Prostate gland (tissue), 2 donors: ENCODE results near the gene AHNAK2. TPM values are rescaled to one million over a fixed set of nuclear protein-coding genes. Genes with fewer than 3 reads are reported as not detected.

Experiments used
- DNase-seq: peaks from one replicate; pipeline ENCODE4 v3.0.0-alpha.2; 2019; ENCODE audit warnings: low spot score
- H3K27ac ChIP-seq, 2 donors: fragments of 200-600 bp; sonication (generic); 2 replicates each; pipeline ENCODE4 v1.5.1; 2017 to 2019
- H3K27me3 ChIP-seq: fragments of 200-600 bp; sonication (generic); replicated peaks from 2 replicates; pipeline ENCODE4 v1.5.1; 2019; ENCODE audit not compliant: insufficient read depth
- H3K36me3 ChIP-seq, 2 donors: fragments of 200-600 bp; sonication (generic); 1 replicate in 1 of 2; 2 replicates in 1 of 2; pipeline versions ENCODE4 v1.5.1 to v1.8.1; 2017 to 2019
- H3K4me1 ChIP-seq: fragments of 200-600 bp; sonication (generic); replicated peaks from 2 replicates; pipeline ENCODE4 v1.5.1; 2019
- H3K4me3 ChIP-seq, 2 donors: fragments of 200-600 bp; sonication (generic); 2 replicates each; pipeline ENCODE4 v1.5.1; 2017 to 2019
- H3K9me3 ChIP-seq: fragments of 200-600 bp; sonication (generic); 2 replicates; pipeline ENCODE4 v1.5.1; 2017
- POLR2A ChIP-seq: fragments of 450-650 bp; IDR thresholded peaks from one replicate; pipeline ENCODE4 v1.6.1; 2016; ENCODE audit warnings: antibody characterized with exemption, mild to moderate bottlenecking
- POLR2AphosphoS5 ChIP-seq: sonication (generic); formaldehyde crosslinking; IDR thresholded peaks from one replicate; pipeline ENCODE4 v1.6.1; 2017; ENCODE audit warnings: antibody characterized with exemption
- WGBS: methylation state at CpG from one replicate; pipeline ENCODE4 v1.1.5; 2018; 5-methylcytosine and 5-hydroxymethylcytosine counted together
- intact Hi-C: fragments of 100-400 bp; cut with DNase I; formaldehyde crosslinking; loops from one replicate; pipeline ENCODE4 v1.14.2; 2022
- total RNA-seq, 2 donors: library from RNA; depleted of rRNA; stranded (reverse); fragments of >200 nt; gene quantifications; one replicate each; pipeline ENCODE4 v1.1.0, GENCODE V29; 2016
- TF ChIP-seq, protein P1 (sequence below), 4 experiments: fragments of 200-600 bp in 2 of 4; fragments of 450-650 bp in 2 of 4; sonication (generic) in 2 of 4; IDR thresholded peaks; 1 replicate in 3 of 4; 2 replicates in 1 of 4; pipeline ENCODE4 v1.5.1; 2016 to 2019; ENCODE audit warnings: antibody characterized with exemption in 4 of 4, mild to moderate bottlenecking in 2 of 4, moderate library complexity in 2 of 4

The AHNAK2 gene
- total RNA-seq, 2 donors from 2014 or later: 18.3 to 27.2 TPM

GRCh38 chr14:104986487-104987164 lies 8.5 kb upstream of the AHNAK2 start:
- H3K27me3 ChIP-seq: no peaks in the 10 kb centered on the region
- WGBS: 48% methylated on average over 19 of the region's 19 CpGs
- H3K4me3 ChIP-seq: peak overlapping the region; percentile 62 to 89
- H3K4me1 ChIP-seq: peaks cover 3% of the 10 kb centered on the region
- no peaks in the 10 kb centered on the region for H3K9me3 ChIP-seq
- no peaks in the 10 kb centered on the region for H3K36me3 ChIP-seq
- no peak for DNase-seq
- H3K27ac ChIP-seq: peak overlapping the region in 1 of 2 donors; percentile 60
- TF ChIP-seq POLR2A (no peak), POLR2AphosphoS5 (no peak)
- TF ChIP-seq, protein P1, sequence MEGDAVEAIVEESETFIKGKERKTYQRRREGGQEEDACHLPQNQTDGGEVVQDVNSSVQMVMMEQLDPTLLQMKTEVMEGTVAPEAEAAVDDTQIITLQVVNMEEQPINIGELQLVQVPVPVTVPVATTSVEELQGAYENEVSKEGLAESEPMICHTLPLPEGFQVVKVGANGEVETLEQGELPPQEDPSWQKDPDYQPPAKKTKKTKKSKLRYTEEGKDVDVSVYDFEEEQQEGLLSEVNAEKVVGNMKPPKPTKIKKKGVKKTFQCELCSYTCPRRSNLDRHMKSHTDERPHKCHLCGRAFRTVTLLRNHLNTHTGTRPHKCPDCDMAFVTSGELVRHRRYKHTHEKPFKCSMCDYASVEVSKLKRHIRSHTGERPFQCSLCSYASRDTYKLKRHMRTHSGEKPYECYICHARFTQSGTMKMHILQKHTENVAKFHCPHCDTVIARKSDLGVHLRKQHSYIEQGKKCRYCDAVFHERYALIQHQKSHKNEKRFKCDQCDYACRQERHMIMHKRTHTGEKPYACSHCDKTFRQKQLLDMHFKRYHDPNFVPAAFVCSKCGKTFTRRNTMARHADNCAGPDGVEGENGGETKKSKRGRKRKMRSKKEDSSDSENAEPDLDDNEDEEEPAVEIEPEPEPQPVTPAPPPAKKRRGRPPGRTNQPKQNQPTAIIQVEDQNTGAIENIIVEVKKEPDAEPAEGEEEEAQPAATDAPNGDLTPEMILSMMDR (IDR thresholded peaks at IDR 0.05): no peak
- intact Hi-C loops: no loop called here

GRCh38 chr14:104985675-104986486 lies 7.7 kb upstream of the AHNAK2 start, which contains the start of gene CLBA1:
TSS of gene CLBA1 (plus strand) at chr14:104985788. CDS start at chr14:104986432, 644 bp downstream.
- 2% methylated on average over 60 of the region's 77 CpGs for WGBS
- DNase-seq: peak; percentile 84

GRCh38 chr14:104984056-104984894 lies 6.1 kb upstream of the AHNAK2 start:
- 88% methylated on average over 15 of the region's 15 CpGs for WGBS
- Histone ChIP-seq H3K4me3 (no peak overlapping the region), H3K9me3 (no peaks in the 10 kb centered on the region), H3K27me3 (no peaks in the 10 kb centered on the region), H3K4me1 (peaks cover 3% of the 10 kb centered on the region), H3K27ac (no peak overlapping the region), H3K36me3 (no peaks in the 10 kb centered on the region)
- no peak for DNase-seq
- intact Hi-C loops: loop anchor here (5.0 kb wide), 1 partner anchor 38 kb away; the partner anchor contains the start of gene CDCA4
- TF ChIP-seq POLR2A (no peak), POLR2AphosphoS5 (no peak)
- TF ChIP-seq, protein P1 (IDR thresholded peaks at IDR 0.05): no peak

More at GRCh38 chr14:104985675-104986486, 7.7 kb upstream of the AHNAK2 start, which contains the start of gene CLBA1:
- peak within 1 kb of the TSS; percentile 60 to 77 for H3K27ac ChIP-seq
- intact Hi-C loops: no loop called here
- peak; percentile 71 for TF ChIP-seq POLR2AphosphoS5
- peak; percentile 66 for TF ChIP-seq POLR2A
- TF ChIP-seq, protein P1 (IDR thresholded peaks at IDR 0.05): no peak
- no peaks in the 10 kb centered on the region for H3K27me3 ChIP-seq
- no peaks in the 10 kb centered on the region for H3K36me3 ChIP-seq
- peak within 1 kb of the TSS; percentile 62 to 89 for H3K4me3 ChIP-seq
- peaks cover 3% of the 10 kb centered on the region for H3K4me1 ChIP-seq
- H3K9me3 ChIP-seq: no peaks in the 10 kb centered on the region

DNA sequence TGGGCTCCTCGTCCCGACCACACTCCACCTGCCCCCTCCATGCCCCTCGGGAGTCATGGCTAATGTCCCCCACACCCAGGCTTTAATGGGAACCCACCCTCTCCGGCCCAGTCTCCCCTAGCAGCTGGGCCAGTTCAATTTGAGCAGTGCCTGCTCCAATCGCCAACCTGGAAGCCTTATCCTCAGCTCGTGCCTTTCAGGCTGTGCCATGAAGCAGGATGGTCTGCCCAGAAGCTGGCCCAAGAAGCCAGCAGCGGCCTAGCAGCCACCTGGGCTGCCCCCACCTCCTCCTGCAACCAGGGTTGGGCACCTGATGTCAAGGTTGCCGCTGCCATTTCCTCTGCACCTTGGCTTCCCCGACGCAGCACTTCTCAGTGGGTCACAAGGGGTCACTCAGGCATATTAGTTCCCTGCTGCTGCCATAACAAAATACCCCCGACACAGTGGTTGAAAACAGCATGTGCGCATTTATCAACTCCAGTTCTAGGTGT lies 5.1 kb upstream of the AHNAK2 start:
- no peak overlapping the region for H3K4me3 ChIP-seq
- no peaks in the 10 kb centered on the region for H3K36me3 ChIP-seq
- H3K4me1 ChIP-seq: peaks cover 9% of the 10 kb centered on the region
- no peak for DNase-seq
- H3K27ac ChIP-seq: no peak overlapping the region
- no peaks in the 10 kb centered on the region for H3K9me3 ChIP-seq
- no peaks in the 10 kb centered on the region for H3K27me3 ChIP-seq
- intact Hi-C loops: loop anchor here (2.0 to 5.0 kb wide), 2 partner anchors 39 to 52 kb away; partner anchors contain the start of gene CDCA4
- WGBS: 81% methylated on average over 12 of the region's 12 CpGs
- no peak for TF ChIP-seq POLR2AphosphoS5
- TF ChIP-seq, protein P1 (IDR thresholded peaks at IDR 0.05): no peak
- TF ChIP-seq POLR2A: no peak
